Hippocampal formation (tissue), 2 donors: Measurements from ENCODE around the gene CGRRF1.

Experiments
- DNase-seq, 2 donors: peaks; one replicate each; lab custom pipeline; 2025; lab: John Stamatoyannopoulos, UW

Gene CGRRF1

DNA sequence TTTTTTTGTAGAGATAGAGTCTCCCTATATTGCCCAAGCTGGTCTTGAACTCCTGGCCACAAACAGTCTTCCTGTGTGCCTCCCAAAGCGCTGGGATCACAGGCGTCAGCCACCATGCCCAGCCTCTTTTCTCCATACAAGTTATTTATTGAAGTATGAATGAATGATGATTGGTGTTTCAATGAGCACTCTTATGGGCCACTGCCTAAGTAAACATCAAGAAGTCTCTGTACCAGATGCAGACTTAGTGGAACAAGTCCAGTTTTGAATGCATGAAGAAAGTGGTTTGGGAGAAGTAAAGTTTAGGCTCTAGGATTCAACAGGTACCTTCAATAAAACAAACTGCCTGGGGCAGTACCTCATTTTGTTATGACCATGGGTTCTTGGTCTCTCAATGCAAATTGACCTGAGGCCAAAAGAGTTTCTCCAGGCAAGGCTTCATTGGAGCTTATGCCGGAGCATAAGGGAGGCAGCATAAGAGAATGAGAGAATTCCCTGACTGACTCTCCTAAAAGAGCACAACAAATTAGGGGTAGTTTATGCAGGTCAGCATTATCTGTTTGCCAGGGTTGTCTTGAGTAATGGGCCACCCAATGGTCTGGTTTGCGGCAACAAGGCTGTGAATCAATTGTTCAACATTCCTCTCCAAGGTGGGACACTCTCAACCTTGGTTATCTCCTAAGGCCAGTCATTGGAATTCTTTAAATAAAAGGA, 19.8 kb upstream of the CGRRF1 start:
- DNase-seq = no peak

- DNase-seq = no peak
Observed at GRCh38 chr14:54490445-54491175, 19.1 kb upstream of the CGRRF1 start.

DNA sequence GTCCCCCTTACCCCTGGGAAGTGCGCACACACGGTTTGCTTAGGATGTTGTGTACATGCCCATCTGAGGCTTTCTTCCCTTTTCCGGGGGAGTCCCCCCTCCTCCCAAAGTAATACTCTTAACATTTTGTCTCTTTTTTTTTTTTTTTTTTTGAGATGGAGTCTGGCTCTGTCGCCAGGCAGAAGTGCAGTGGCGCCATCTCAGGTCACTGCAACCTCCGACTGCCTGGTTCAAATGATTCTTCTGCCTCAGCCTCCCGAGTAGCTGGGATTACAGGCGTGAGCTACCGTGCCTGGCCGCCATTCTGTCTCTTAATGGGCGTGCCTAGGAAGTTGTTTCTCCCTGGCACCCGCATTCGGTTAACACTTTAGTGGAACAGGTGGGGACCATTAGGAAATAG, 16.4 kb upstream of the CGRRF1 start:
- DNase-seq = no peak

GRCh38 chr14:54497224-54497623, 12.5 kb upstream of the CGRRF1 start:
- DNase-seq = no peak

GRCh38 chr14:54498095-54498531, 11.6 kb upstream of the CGRRF1 start:
- no peak for DNase-seq

DNA sequence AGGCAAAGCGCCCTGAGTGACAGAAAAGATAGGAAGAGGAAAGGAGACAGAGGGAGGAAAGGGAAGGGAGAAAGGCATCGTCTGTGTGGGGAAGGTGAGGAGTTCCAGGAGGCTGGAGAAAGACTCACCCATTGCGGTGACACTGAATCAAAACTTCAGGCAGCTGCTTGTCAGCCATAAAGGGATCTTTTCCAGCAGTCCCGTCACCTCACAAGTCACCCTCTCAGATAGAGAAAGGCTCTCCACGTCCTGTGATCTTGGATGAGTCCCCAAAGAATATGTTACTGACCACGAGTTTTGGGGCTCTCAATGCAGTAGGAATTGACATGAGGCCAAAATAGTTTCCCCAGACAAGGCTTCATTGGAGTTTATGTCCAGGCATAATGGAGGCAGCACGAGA, 11.1 kb upstream of the CGRRF1 start:
- no peak for DNase-seq

- DNase-seq = no peak
Observed at GRCh38 chr14:54500744-54501143, 9.0 kb upstream of the CGRRF1 start.

DNA sequence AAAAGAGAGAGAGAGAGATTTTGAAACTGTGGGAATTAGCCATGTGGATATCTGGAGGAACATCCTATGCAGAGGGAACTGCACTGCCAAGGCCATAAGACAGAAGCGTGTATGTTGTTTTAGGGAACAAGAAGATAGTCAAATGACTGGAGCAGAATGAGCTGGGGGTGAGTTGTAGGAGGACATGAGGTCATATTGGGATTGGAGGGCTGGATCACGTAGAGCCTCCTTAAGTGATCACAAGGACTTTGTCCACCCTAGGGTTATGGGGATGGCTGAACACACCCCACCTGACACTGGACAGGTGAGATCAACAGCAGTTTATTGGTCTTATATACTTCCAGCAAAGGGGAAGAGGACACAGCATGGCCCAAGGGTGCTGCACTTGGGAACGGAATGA, 8.2 kb upstream of the CGRRF1 start:
- DNase-seq = no peak

DNA sequence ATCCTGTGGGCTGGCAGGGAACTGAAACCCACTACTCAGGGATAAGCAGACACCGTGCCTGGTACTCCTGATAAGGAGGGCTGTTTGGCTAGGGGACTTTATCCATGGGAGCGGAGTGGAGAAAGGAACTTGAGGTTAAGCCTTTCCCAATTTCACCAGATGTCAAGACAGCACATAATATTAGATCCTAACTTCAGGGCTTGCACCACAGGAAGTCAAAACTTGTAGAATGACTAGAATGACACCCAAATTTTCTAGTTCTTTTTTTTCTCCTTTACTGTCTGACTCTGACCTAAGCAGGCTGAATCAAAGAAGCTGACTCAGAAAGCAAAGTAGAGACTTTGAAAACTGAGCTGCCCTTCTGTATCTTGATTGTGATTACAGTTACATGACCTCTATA, 7.1 kb upstream of the CGRRF1 start:
- DNase-seq = no peak

GRCh38 chr14:54503486-54503885, 6.2 kb upstream of the CGRRF1 start:
- peak in 1 of 2 donors; percentile 10 for DNase-seq

- peak in 1 of 2 donors; percentile 30 for DNase-seq
Observed at GRCh38 chr14:54512393-54512792, 2.7 kb downstream of the CGRRF1 start.

- no peak for DNase-seq
Observed at GRCh38 chr14:54515670-54516069, 6.0 kb downstream of the CGRRF1 start.

GRCh38 chr14:54516709-54517108, 7.0 kb downstream of the CGRRF1 start:
- DNase-seq = no peak

DNA sequence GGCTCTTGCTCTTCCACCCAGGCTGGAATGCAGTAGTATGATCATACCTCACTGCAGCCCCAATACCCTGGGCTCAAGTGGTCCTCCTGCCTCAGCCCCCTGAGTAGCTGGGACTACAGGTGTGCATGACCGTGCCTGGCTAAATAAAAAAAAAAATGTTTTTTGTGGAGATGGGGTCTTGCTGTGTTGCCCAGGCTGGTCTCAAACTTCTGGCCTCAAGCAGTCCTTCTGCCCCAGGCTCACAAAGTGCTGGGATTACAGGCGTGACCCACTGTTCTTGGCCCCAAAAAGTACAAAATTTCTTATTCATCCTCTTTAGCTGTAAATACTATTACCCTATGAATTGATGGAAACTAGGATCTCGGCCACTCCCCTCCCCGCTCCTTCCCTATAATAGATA, 14.7 kb downstream of the CGRRF1 start:
- no peak for DNase-seq

DNA sequence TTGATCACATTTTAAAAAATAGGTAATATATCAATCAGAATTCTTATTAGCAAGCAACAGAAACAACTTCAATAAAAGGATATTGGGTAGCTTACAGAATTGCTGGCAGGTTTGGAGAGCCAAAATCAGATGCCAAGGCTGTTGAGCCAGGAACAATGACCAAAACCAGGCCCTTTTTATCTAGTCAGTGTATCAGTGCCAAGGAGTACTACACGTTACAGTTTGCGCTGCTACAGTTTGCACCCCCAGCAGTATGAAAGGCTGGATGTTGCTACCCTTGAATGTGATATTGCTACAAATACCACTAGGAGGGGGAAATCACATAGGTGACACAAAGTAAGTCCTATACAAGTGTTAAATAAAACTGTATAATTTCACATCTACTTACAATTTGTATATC, 19.3 kb downstream of the CGRRF1 start:
- no peak for DNase-seq

- no peak for DNase-seq
Observed at GRCh38 chr14:54529811-54530210, 20.1 kb downstream of the CGRRF1 start.

- no peak for DNase-seq
Observed at GRCh38 chr14:54532111-54533012, 22.7 kb downstream of the CGRRF1 start.

DNA sequence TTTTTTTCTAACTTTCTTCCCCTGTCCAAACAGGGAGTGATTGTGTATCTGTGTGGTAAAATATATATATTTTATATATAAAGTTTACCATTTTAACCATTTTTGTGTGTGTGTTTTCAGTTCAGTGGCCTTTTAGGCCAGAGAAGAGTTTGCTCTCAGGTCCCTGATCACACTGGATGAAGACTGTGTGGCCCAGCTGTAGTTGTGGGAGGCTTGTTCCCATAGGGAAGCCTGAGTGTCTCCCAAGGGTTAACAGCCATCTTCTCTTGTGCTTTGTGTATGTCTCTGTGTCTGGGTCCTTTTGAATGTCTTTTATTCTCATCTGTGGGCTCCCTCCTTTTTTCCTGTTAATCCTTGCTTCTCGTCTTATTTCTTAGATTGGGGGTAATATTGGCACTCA, 23.4 kb downstream of the CGRRF1 start:
- DNase-seq = no peak

DNA sequence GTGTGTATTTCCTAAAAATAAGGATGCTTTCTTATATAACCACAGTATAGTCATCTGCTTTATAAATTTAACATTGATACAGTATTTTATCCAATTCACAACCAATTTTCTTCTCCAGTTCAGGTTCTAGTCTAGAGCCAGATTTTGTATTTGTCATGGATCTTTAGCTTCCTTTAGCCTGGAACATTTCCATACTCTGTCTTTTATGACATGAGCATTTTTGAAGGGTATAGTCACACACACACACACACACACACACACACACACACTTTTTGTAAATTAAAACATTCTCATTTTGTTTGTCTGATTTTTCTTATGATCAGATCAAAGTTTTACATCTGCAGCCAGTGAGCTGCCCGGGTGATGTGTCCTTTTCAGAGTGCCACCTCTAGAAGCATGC, 25.4 kb downstream of the CGRRF1 start:
- DNase-seq = no peak

- no peak for DNase-seq
Observed at GRCh38 chr14:54535646-54536045, 25.9 kb downstream of the CGRRF1 start.

DNA sequence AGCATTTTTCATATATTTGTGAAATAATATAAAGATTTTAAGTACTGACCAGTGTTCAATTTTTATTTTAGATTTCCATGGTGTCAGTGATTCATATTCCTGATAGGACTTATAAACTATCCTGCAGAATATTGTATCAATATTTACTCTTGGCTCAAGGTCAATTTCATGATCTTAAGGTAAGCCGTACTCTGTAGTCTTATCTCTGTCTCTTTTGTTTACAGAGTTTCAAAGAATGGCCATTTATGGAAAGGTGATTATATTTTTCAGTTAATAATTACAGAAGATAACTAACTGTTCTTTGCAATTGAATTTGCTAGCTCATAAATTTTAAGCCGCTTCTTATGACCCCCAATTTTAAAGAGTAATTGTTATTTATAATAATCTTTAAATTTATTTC, 27.9 kb downstream of the CGRRF1 start:
- DNase-seq = no peak

- no peak for DNase-seq
Observed at GRCh38 chr14:54538055-54538454, 28.3 kb downstream of the CGRRF1 start.

DNA sequence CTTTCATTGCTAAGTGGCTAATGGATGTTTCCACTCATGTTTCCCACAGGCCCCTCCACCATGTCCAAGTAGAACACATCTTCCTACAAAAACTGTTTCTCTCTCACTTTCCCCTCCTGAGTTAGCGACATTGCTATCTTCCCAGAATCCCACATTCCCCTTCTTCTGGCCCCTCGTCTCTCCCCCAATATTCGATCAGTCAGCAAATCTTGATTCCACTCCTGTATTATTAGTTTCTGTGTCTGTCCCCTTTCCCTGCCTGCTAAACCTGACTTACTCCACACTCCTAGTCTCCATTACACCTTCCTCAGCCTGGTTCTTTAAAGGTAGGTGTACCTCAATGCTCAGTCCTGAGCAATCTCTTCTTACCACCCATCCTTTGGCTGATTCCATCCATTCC, 37.9 kb downstream of the CGRRF1 start:
- no peak for DNase-seq
